Calu3 (cell line): ENCODE data around the gene DRP2. TPM values are rescaled to one million over a fixed set of nuclear protein-coding genes. Genes with fewer than 3 reads are reported as not detected.

Source experiments
- BruUV-seq: library from RNA; stranded (reverse); fragments of 400-500 nt; replicated peaks from 2 replicates; lab custom pipeline; 2021; lab: Mats Ljungman, UMichigan
- CTCF ChIA-PET: fragments of 300-600 bp; sonication (Branson Sonifier 250); formaldehyde crosslinking; loops from one replicate; lab custom pipeline; 2022; ENCODE audit warnings: antibody characterized with exemption; lab: Charles Lee
- DNase-seq: peaks from one replicate; pipeline ENCODE4 v3.0.0; 2022
- H3K27ac Mint-ChIP-seq: one replicate; pipeline ENCODE4 v1.8.0; 2022; ENCODE audit warnings: mixed read lengths; ENCODE audit not compliant: unreplicated experiment
- H3K27me3 Mint-ChIP-seq: one replicate; pipeline ENCODE4 v1.8.0; 2022; ENCODE audit warnings: mixed read lengths; ENCODE audit not compliant: unreplicated experiment
- H3K36me3 Mint-ChIP-seq: one replicate; pipeline ENCODE4 v1.8.0; 2022; ENCODE audit warnings: mild to moderate bottlenecking, moderate library complexity, mixed read lengths; ENCODE audit not compliant: insufficient read depth, unreplicated experiment
- H3K4me1 Mint-ChIP-seq: one replicate; pipeline ENCODE4 v1.8.0; 2022; ENCODE audit warnings: mild to moderate bottlenecking, low read depth, mixed read lengths; ENCODE audit not compliant: unreplicated experiment
- H3K4me3 Mint-ChIP-seq: one replicate; pipeline ENCODE4 v1.8.0; 2022; ENCODE audit warnings: mild to moderate bottlenecking, low read depth, moderate library complexity, mixed read lengths; ENCODE audit not compliant: unreplicated experiment
- H3K9me3 Mint-ChIP-seq: one replicate; pipeline ENCODE4 v1.8.0; 2022; ENCODE audit warnings: low read depth, mixed read lengths; ENCODE audit not compliant: unreplicated experiment
- intact Hi-C: fragments of 100-400 bp; cut with micrococcal nuclease; formaldehyde crosslinking; loops from one replicate; pipeline ENCODE4 v1.10.0; 2022; ENCODE audit not compliant: unreplicated experiment
- total RNA-seq: library from RNA; stranded (reverse); gene quantifications from 2 replicates; pipeline ENCODE4 v1.2.3, GENCODE V29; 2022
- TF ChIP-seq, protein P1 (sequence below): fragments of 200-600 bp; IDR thresholded peaks from one replicate; pipeline ENCODE4 v1.8.0; 2022; ENCODE audit warnings: antibody characterized with exemption; ENCODE audit not compliant: unreplicated experiment

The DRP2 gene
- total RNA-seq, 1 experiment from 2014 or later = 0.66 TPM

DNA sequence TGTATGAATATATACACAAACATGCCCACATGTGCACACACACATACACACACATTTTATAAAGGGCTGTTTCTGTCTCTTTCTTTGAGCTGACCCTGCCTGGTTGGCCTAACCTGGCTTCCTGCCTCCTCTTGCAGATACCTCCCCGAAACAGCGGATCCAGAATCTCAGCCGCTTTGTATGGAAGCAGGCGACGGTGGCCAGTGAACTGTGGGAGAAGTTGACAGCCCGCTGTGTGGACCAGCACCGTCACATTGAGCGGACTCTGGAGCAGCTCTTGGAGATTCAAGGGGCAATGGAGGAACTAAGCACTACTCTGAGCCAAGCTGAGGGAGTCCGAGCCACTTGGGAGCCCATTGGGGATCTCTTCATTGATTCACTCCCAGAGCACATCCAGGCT lies 21.9 kb downstream of the DRP2 start:
- Mint-ChIP-seq H3K4me3 (no peak overlapping the region), H3K27me3 (peaks cover 46% of the 10 kb centered on the region), H3K27ac (no peak overlapping the region), H3K9me3 (no peaks in the 10 kb centered on the region), H3K36me3 (no peaks in the 10 kb centered on the region), H3K4me1 (no peaks in the 10 kb centered on the region)
- CTCF ChIA-PET = no interaction called here
- no peak for DNase-seq
- intact Hi-C loops = no loop called here
- BruUV-seq = no TSS peak
- TF ChIP-seq, protein P1, sequence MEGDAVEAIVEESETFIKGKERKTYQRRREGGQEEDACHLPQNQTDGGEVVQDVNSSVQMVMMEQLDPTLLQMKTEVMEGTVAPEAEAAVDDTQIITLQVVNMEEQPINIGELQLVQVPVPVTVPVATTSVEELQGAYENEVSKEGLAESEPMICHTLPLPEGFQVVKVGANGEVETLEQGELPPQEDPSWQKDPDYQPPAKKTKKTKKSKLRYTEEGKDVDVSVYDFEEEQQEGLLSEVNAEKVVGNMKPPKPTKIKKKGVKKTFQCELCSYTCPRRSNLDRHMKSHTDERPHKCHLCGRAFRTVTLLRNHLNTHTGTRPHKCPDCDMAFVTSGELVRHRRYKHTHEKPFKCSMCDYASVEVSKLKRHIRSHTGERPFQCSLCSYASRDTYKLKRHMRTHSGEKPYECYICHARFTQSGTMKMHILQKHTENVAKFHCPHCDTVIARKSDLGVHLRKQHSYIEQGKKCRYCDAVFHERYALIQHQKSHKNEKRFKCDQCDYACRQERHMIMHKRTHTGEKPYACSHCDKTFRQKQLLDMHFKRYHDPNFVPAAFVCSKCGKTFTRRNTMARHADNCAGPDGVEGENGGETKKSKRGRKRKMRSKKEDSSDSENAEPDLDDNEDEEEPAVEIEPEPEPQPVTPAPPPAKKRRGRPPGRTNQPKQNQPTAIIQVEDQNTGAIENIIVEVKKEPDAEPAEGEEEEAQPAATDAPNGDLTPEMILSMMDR = no peak

DNA sequence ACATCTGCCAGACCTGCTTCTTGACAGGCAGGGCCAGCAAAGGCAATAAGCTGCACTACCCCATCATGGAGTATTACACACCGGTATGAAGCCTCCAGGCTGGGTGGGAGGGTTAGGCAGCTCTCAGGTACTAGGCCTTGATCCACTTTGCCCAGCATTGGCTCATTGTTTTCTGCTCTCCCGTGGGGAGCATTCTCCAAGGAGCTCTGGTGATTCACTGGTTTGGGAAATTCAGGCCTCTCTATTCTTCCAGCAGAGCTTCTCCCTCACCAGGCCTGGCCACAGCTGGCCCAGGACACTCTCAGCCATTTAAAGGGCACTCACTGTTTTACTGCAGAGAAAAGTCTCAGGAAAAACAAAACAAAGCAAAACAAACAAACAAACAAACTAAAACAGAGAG lies 33.0 kb downstream of the DRP2 start:
- intact Hi-C loops = no loop called here
- no peak overlapping the region for H3K27ac Mint-ChIP-seq
- CTCF ChIA-PET = interaction anchor here (0.5 kb wide), 1 partner anchor 144 kb away, joined by 4 read pairs; no protein-coding TSS in a partner anchor
- TF ChIP-seq, protein P1 = no peak
- no peaks in the 10 kb centered on the region for H3K9me3 Mint-ChIP-seq
- H3K4me1 Mint-ChIP-seq = no peaks in the 10 kb centered on the region
- H3K36me3 Mint-ChIP-seq = no peaks in the 10 kb centered on the region
- DNase-seq = no peak
- no peak overlapping the region for H3K4me3 Mint-ChIP-seq
- BruUV-seq = no TSS peak
- H3K27me3 Mint-ChIP-seq = peaks cover 3% of the 10 kb centered on the region

DNA sequence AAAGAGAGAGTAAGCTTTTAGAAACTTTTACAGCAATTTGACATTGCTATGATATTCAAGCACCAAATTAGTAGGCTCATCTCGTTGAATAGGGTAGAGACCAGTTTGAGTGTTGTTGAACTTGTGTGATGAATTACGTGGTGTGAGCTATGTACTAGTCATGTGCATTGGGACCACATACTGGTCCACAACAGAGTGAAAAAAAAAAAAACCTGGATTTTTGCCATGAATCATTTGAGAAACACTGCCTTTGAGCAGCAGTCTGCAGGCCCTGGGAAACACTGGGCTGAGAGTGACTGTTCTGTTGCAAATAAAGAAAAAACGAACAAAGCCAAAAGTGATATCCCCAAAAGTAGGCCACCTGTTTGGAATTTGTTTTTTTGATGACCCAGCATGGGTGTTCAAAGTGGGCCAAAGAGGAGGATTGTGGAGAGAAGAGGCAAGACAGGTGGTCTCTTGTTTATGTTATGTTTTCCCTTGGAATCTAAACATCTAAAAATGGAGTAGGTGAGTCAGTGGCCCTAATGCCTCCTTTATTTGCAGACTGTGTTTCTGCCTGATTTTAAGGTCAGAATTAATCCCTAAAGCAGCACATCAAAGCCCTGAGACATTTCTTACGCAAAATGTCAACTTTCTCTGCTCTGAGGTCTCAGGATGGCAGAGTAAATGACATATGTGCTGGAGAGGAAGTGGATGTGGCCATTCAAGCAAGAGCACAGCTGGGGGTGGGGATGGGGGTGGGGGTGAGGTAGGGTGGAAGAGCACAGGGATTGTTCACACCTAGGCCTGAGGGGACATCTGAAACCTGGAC lies 38.1 kb downstream of the DRP2 start:
- intact Hi-C loops = no loop called here
- no peak overlapping the region for H3K4me3 Mint-ChIP-seq
- BruUV-seq = no TSS peak
- H3K4me1 Mint-ChIP-seq = no peaks in the 10 kb centered on the region
- H3K27me3 Mint-ChIP-seq = peaks cover 14% of the 10 kb centered on the region
- H3K27ac Mint-ChIP-seq = no peak overlapping the region
- CTCF ChIA-PET = no interaction called here
- no peaks in the 10 kb centered on the region for H3K9me3 Mint-ChIP-seq
- no peak for DNase-seq
- TF ChIP-seq, protein P1 = no peak
- no peaks in the 10 kb centered on the region for H3K36me3 Mint-ChIP-seq

DNA sequence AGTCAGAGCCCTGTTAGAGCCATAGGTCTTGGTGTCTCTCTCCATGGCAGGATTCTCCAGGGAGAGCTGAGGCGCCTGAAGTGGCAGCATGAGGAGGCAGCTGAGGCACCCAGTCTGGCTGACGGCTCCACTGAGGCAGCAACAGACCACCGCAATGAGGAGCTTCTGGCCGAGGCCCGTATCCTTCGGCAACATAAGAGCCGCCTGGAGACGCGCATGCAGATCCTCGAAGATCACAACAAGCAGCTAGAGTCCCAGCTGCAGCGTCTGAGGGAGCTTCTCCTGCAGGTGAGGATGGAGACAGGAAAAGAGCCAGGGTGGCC lies 38.6 kb downstream of the DRP2 start:
- Mint-ChIP-seq H3K4me1 (no peaks in the 10 kb centered on the region), H3K36me3 (no peaks in the 10 kb centered on the region), H3K9me3 (no peaks in the 10 kb centered on the region), H3K4me3 (no peak overlapping the region), H3K27ac (no peak overlapping the region), H3K27me3 (peaks cover 14% of the 10 kb centered on the region)
- intact Hi-C loops = no loop called here
- CTCF ChIA-PET = no interaction called here
- no TSS peak for BruUV-seq
- TF ChIP-seq, protein P1 = no peak
- no peak for DNase-seq
